HUES48 (cell line): ENCODE results near the gene CEBPB.

Source experiments
- H3K27ac ChIP-seq: one replicate; pipeline ENCODE4 v1.7.0; 2013; ENCODE audit warnings: low read depth, low read length, inconsistent platforms
- H3K27me3 ChIP-seq: 2 replicates; pipeline ENCODE4 v1.6.1; 2013; ENCODE audit warnings: mild to moderate bottlenecking, low read length; ENCODE audit not compliant: control insufficient read depth, insufficient read depth
- H3K36me3 ChIP-seq: 2 replicates; pipeline ENCODE4 v1.6.1; 2013; ENCODE audit warnings: low read length; ENCODE audit not compliant: control insufficient read depth, insufficient read depth
- H3K4me1 ChIP-seq: 2 replicates; pipeline ENCODE4 v1.6.1; 2013; ENCODE audit warnings: mild to moderate bottlenecking, low read length; ENCODE audit not compliant: control insufficient read depth, insufficient read depth
- H3K4me3 ChIP-seq: 2 replicates; pipeline ENCODE4 v1.5.1; 2013; ENCODE audit warnings: mild to moderate bottlenecking, low read depth, low read length
- H3K9ac ChIP-seq: 2 replicates; pipeline ENCODE4 v1.6.1; 2013; ENCODE audit warnings: mild to moderate bottlenecking, low read depth, low read length, moderate library complexity
- H3K9me3 ChIP-seq: 2 replicates; pipeline ENCODE4 v1.6.1; 2013; ENCODE audit warnings: low read length; ENCODE audit not compliant: control insufficient read depth, insufficient read depth

CEBPB gene

GRCh38 chr20:50190251-50191064 is at the start of gene CEBPB:
TSS of gene CEBPB (plus strand) at chr20:50190830. CDS start at chr20:50191034, 204 bp downstream.
- H3K9me3 ChIP-seq = no peaks in the 10 kb centered on the region
- H3K9ac ChIP-seq = peak within 1 kb of the TSS; percentile 90
- peak within 1 kb of the TSS; percentile 79 for H3K27ac ChIP-seq
- H3K27me3 ChIP-seq = peaks cover 3% of the 10 kb centered on the region; the same call in 1 of the 2 replicates
- peak within 1 kb of the TSS; percentile 97 for H3K4me3 ChIP-seq
- H3K36me3 ChIP-seq = no peaks in the 10 kb centered on the region
- H3K4me1 ChIP-seq = peaks cover 41% of the 10 kb centered on the region

GRCh38 chr20:50141018-50141675 is 49.5 kb upstream of the CEBPB start:
- no peak overlapping the region for H3K27ac ChIP-seq
- H3K9ac ChIP-seq = no peak overlapping the region

GRCh38 chr20:50141811-50142561 is 48.6 kb upstream of the CEBPB start:
- Histone ChIP-seq H3K4me3 (no peak overlapping the region), H3K9ac (no peak overlapping the region), H3K9me3 (no peaks in the 10 kb centered on the region), H3K4me1 (peaks cover 15% of the 10 kb centered on the region), H3K36me3 (peaks cover 40% of the 10 kb centered on the region), H3K27me3 (no peaks in the 10 kb centered on the region), H3K27ac (no peak overlapping the region)

More at GRCh38 chr20:50141018-50141675, 49.5 kb upstream of the CEBPB start:
- Histone ChIP-seq H3K4me1 (peaks cover 9% of the 10 kb centered on the region), H3K36me3 (peaks cover 39% of the 10 kb centered on the region), H3K4me3 (no peak overlapping the region), H3K9me3 (no peaks in the 10 kb centered on the region), H3K27me3 (no peaks in the 10 kb centered on the region)

- H3K9ac ChIP-seq = no peak overlapping the region
- H3K27ac ChIP-seq = no peak overlapping the region
- no peaks in the 10 kb centered on the region for H3K27me3 ChIP-seq
- H3K4me1 ChIP-seq = peaks cover 22% of the 10 kb centered on the region
- H3K4me3 ChIP-seq = no peak overlapping the region
- H3K9me3 ChIP-seq = no peaks in the 10 kb centered on the region
- peaks cover 40% of the 10 kb centered on the region for H3K36me3 ChIP-seq
Observed at GRCh38 chr20:50142812-50143211, 47.8 kb upstream of the CEBPB start.

- no peak overlapping the region for H3K9ac ChIP-seq
- H3K27me3 ChIP-seq = no peaks in the 10 kb centered on the region
- H3K4me3 ChIP-seq = no peak overlapping the region
- no peaks in the 10 kb centered on the region for H3K9me3 ChIP-seq
- H3K27ac ChIP-seq = no peak overlapping the region
- peaks cover 54% of the 10 kb centered on the region for H3K36me3 ChIP-seq
- H3K4me1 ChIP-seq = peaks cover 22% of the 10 kb centered on the region
Observed at GRCh38 chr20:50144362-50144761, 46.3 kb upstream of the CEBPB start.

GRCh38 chr20:50145566-50145965 is 45.1 kb upstream of the CEBPB start:
- Histone ChIP-seq H3K4me1 (peaks cover 22% of the 10 kb centered on the region), H3K4me3 (no peak overlapping the region), H3K27ac (no peak overlapping the region), H3K9me3 (no peaks in the 10 kb centered on the region), H3K36me3 (peaks cover 58% of the 10 kb centered on the region), H3K27me3 (no peaks in the 10 kb centered on the region), H3K9ac (no peak overlapping the region)

GRCh38 chr20:50146214-50146613 is 44.4 kb upstream of the CEBPB start:
- Histone ChIP-seq H3K9ac (no peak overlapping the region), H3K4me1 (peaks cover 26% of the 10 kb centered on the region), H3K36me3 (peaks cover 52% of the 10 kb centered on the region)

GRCh38 chr20:50146732-50147662 is 43.6 kb upstream of the CEBPB start:
- Histone ChIP-seq H3K36me3 (peaks cover 44% of the 10 kb centered on the region), H3K27me3 (no peaks in the 10 kb centered on the region), H3K4me3 (no peak overlapping the region), H3K4me1 (peaks cover 30% of the 10 kb centered on the region), H3K27ac (peak overlapping the region; percentile 58), H3K9me3 (no peaks in the 10 kb centered on the region), H3K9ac (no peak overlapping the region)

More at GRCh38 chr20:50146214-50146613, 44.4 kb upstream of the CEBPB start:
- Histone ChIP-seq H3K4me3 (no peak overlapping the region), H3K27me3 (no peaks in the 10 kb centered on the region), H3K9me3 (no peaks in the 10 kb centered on the region), H3K27ac (no peak overlapping the region)

- no peak overlapping the region for H3K9ac ChIP-seq
- H3K27ac ChIP-seq = no peak overlapping the region
Observed at GRCh38 chr20:50149481-50150254, 41.0 kb upstream of the CEBPB start.

More at GRCh38 chr20:50149481-50150254, 41.0 kb upstream of the CEBPB start:
- Histone ChIP-seq H3K27me3 (0 out of 2 replicates have a peak, but pooled peaks cover 3% of the 10 kb centered on the region), H3K4me3 (no peak overlapping the region), H3K36me3 (peaks cover 33% of the 10 kb centered on the region), H3K9me3 (no peaks in the 10 kb centered on the region), H3K4me1 (peaks cover 37% of the 10 kb centered on the region)
